Measurements from ENCODE around the gene CNIH3. TPM values are rescaled to one million over a fixed set of nuclear protein-coding genes. Genes with fewer than 3 reads are reported as not detected.

CNIH3 gene
- total RNA-seq, 4 donors from 2014 or later, result 1.9 to 4.0 (median 3.4) TPM

GRCh38 chr1:224757508-224757907 lies 141.4 kb downstream of the CNIH3 start:
- no peak for DNase-seq (ENCODE audit: low spot score)
- no peak for TF ChIP-seq CTCF (IDR thresholded peaks at IDR 0.05)
- ATAC-seq (ENCODE audit: low FRiP score), result no peak

- DNase-seq (ENCODE audit: low spot score), result no peak
- no peak for TF ChIP-seq CTCF (IDR thresholded peaks at IDR 0.05)
- no peak for ATAC-seq (ENCODE audit: low FRiP score)
Observed at GRCh38 chr1:224759135-224759534, 143.0 kb downstream of the CNIH3 start.

DNA sequence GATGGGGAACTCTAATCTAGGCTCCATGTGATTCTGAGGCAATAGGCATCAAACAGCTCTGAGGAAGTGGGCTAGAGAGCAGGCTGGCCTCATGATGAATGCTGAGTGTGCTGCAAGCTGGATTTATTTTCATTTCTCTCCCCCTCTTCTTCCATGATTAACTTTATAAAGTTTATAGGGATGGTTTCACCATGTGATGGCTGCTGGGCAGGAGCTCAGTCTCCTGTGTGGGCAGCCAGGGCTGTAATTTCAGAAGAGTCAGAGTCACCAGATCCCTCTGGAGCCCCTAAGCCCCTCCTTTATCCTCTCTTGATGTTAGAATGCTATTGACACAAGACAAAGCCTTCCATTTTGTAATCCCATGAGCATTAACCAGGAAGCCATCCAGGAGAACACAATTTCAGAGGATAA lies 143.6 kb downstream of the CNIH3 start:
- no peak for ATAC-seq (ENCODE audit: low FRiP score)
- DNase-seq (ENCODE audit: low spot score), result no peak
- no peak for TF ChIP-seq CTCF (IDR thresholded peaks at IDR 0.05)

GRCh38 chr1:224760163-224760562 lies 144.0 kb downstream of the CNIH3 start:
- ATAC-seq (ENCODE audit: low FRiP score) (no peak), DNase-seq (ENCODE audit: low spot score) (no peak)
- no peak for TF ChIP-seq CTCF (IDR thresholded peaks at IDR 0.05)

- DNase-seq (ENCODE audit: low spot score) (no peak), ATAC-seq (ENCODE audit: low FRiP score) (no peak)
- TF ChIP-seq CTCF (IDR thresholded peaks at IDR 0.05), result no peak
Observed at GRCh38 chr1:224761245-224761644, 145.1 kb downstream of the CNIH3 start.

DNA sequence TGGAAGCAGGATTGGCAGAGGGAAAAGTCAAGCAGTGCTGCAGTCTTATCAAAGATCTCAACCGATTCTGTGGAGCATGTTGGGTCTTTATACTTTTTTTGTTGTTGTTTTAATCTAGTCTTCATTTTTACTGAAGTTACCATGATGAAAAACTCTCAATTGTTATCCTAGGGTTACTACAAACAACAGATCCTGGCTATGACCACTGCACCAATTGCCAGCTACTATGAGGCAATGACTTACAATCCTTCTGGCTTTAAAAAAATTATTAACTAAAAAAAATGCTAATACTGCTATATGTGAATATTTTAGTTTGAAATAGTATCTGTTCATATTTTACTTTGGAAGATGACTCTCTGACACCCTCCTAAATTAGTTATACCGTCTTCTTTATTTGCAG lies 145.9 kb downstream of the CNIH3 start:
- no peak for TF ChIP-seq CTCF (IDR thresholded peaks at IDR 0.05)
- DNase-seq (ENCODE audit: low spot score) (no peak), ATAC-seq (ENCODE audit: low FRiP score) (no peak)

GRCh38 chr1:224762701-224763100 lies 146.6 kb downstream of the CNIH3 start:
- TF ChIP-seq CTCF (IDR thresholded peaks at IDR 0.05), result no peak
- ATAC-seq (ENCODE audit: low FRiP score) (no peak), DNase-seq (ENCODE audit: low spot score) (no peak)

Data from omental fat pad (tissue), 4 donors.